EH (cell line): Measurements from ENCODE around the gene RGCC.
"Not testable (repeated sequence)": the region's sequence is repeated elsewhere in the genome, so short reads cannot be mapped to it uniquely, and the experiment has no call there.

Experiments
- DNase-seq: peaks from one replicate; pipeline ENCODE4 v3.0.0-alpha.2; 2015; ENCODE audit warnings: low read depth

The RGCC gene

GRCh38 chr13:41490371-41491015 is 33.1 kb downstream of the RGCC start:
- DNase-seq, result no peak

- DNase-seq, result no peak
Observed at GRCh38 chr13:41491436-41491835, 34.1 kb downstream of the RGCC start.

- DNase-seq, result peak; percentile 22
Observed at GRCh38 chr13:41492432-41493260, 35.3 kb downstream of the RGCC start.

GRCh38 chr13:41494202-41494601 is 36.9 kb downstream of the RGCC start:
- no peak for DNase-seq

GRCh38 chr13:41495044-41495443 is 37.7 kb downstream of the RGCC start:
- DNase-seq, result no peak

- DNase-seq, result peak; percentile 88
Observed at GRCh38 chr13:41496420-41497234, 39.3 kb downstream of the RGCC start.

GRCh38 chr13:41497436-41497835 is 40.1 kb downstream of the RGCC start:
- no peak for DNase-seq

- no peak for DNase-seq
Observed at GRCh38 chr13:41499452-41499851, 42.1 kb downstream of the RGCC start.

GRCh38 chr13:41500511-41500910 is 43.2 kb downstream of the RGCC start:
- no peak for DNase-seq

GRCh38 chr13:41501281-41501680 is 43.9 kb downstream of the RGCC start:
- no peak for DNase-seq

- no peak for DNase-seq
Observed at GRCh38 chr13:41502031-41502430, 44.7 kb downstream of the RGCC start.

- no peak for DNase-seq
Observed at GRCh38 chr13:41502673-41503072, 45.3 kb downstream of the RGCC start.

GRCh38 chr13:41503356-41503755 is 46.0 kb downstream of the RGCC start:
- DNase-seq, result no peak

GRCh38 chr13:41504657-41505056 is 47.3 kb downstream of the RGCC start:
- DNase-seq, result not testable (repeated sequence)

- DNase-seq, result peak; percentile 94
Observed at GRCh38 chr13:41505209-41505835, 48.0 kb downstream of the RGCC start.

GRCh38 chr13:41506312-41506711 is 49.0 kb downstream of the RGCC start:
- DNase-seq, result no peak

GRCh38 chr13:41509971-41510370 is 52.6 kb downstream of the RGCC start:
- DNase-seq, result no peak

- DNase-seq, result no peak
Observed at GRCh38 chr13:41511827-41512226, 54.5 kb downstream of the RGCC start.

GRCh38 chr13:41512441-41512840 is 55.1 kb downstream of the RGCC start:
- no peak for DNase-seq

- DNase-seq, result no peak
Observed at GRCh38 chr13:41513600-41513999, 56.2 kb downstream of the RGCC start.

GRCh38 chr13:41514853-41515395 is 57.6 kb downstream of the RGCC start:
- no peak for DNase-seq
